ENCODE measurements around the gene HOXA9.

DNA sequence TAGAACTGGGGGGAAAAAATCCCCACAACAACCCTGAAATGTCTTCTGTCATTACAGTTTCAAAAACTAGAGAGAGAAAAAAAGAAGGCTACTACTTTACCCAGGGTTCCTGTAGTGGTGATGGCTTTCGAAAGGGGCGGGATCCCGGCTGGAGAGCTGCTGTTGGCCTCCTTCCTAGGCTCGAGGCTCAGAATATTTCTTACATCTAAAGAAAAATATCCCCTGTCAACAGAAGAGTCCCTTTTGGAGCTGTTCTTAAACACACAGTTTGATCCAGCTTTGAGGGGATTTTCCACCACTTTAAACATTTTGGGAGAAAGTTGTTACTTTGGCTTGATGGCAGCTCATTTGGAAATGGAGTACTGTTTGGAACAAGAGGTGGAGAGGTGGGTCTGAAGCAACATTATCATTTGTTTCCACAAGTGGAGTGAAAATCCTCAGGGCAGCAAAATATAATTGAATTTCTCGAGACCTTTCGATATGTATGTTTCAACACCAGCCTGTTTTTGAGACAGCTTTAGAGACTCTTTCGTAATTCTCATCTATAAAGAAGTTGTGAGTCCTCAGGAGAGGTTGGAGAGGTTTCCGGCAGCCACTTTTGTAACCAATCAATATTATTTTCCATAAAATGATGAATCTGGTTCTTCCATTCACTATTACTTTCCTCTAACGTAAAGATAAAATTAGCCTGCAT lies 29.5 kb upstream of the HOXA9 start:
- TF ChIP-seq, protein P1, sequence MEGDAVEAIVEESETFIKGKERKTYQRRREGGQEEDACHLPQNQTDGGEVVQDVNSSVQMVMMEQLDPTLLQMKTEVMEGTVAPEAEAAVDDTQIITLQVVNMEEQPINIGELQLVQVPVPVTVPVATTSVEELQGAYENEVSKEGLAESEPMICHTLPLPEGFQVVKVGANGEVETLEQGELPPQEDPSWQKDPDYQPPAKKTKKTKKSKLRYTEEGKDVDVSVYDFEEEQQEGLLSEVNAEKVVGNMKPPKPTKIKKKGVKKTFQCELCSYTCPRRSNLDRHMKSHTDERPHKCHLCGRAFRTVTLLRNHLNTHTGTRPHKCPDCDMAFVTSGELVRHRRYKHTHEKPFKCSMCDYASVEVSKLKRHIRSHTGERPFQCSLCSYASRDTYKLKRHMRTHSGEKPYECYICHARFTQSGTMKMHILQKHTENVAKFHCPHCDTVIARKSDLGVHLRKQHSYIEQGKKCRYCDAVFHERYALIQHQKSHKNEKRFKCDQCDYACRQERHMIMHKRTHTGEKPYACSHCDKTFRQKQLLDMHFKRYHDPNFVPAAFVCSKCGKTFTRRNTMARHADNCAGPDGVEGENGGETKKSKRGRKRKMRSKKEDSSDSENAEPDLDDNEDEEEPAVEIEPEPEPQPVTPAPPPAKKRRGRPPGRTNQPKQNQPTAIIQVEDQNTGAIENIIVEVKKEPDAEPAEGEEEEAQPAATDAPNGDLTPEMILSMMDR (IDR thresholded peaks at IDR 0.05; ENCODE audit: low read depth, low read length, missing input control): no peak
- no peak for TF ChIP-seq YY1 (IDR thresholded peaks at IDR 0.05)
- TF ChIP-seq, protein P2, sequence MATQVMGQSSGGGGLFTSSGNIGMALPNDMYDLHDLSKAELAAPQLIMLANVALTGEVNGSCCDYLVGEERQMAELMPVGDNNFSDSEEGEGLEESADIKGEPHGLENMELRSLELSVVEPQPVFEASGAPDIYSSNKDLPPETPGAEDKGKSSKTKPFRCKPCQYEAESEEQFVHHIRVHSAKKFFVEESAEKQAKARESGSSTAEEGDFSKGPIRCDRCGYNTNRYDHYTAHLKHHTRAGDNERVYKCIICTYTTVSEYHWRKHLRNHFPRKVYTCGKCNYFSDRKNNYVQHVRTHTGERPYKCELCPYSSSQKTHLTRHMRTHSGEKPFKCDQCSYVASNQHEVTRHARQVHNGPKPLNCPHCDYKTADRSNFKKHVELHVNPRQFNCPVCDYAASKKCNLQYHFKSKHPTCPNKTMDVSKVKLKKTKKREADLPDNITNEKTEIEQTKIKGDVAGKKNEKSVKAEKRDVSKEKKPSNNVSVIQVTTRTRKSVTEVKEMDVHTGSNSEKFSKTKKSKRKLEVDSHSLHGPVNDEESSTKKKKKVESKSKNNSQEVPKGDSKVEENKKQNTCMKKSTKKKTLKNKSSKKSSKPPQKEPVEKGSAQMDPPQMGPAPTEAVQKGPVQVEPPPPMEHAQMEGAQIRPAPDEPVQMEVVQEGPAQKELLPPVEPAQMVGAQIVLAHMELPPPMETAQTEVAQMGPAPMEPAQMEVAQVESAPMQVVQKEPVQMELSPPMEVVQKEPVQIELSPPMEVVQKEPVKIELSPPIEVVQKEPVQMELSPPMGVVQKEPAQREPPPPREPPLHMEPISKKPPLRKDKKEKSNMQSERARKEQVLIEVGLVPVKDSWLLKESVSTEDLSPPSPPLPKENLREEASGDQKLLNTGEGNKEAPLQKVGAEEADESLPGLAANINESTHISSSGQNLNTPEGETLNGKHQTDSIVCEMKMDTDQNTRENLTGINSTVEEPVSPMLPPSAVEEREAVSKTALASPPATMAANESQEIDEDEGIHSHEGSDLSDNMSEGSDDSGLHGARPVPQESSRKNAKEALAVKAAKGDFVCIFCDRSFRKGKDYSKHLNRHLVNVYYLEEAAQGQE (IDR thresholded peaks at IDR 0.05): no peak
- no peak for TF ChIP-seq EGR1 (IDR thresholded peaks at IDR 0.05; ENCODE audit: low read depth in 2 of 2)
- TF ChIP-seq, protein P3, sequence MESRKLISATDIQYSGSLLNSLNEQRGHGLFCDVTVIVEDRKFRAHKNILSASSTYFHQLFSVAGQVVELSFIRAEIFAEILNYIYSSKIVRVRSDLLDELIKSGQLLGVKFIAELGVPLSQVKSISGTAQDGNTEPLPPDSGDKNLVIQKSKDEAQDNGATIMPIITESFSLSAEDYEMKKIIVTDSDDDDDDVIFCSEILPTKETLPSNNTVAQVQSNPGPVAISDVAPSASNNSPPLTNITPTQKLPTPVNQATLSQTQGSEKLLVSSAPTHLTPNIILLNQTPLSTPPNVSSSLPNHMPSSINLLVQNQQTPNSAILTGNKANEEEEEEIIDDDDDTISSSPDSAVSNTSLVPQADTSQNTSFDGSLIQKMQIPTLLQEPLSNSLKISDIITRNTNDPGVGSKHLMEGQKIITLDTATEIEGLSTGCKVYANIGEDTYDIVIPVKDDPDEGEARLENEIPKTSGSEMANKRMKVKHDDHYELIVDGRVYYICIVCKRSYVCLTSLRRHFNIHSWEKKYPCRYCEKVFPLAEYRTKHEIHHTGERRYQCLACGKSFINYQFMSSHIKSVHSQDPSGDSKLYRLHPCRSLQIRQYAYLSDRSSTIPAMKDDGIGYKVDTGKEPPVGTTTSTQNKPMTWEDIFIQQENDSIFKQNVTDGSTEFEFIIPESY (IDR thresholded peaks at IDR 0.05): no peak
- TF ChIP-seq, protein P4, sequence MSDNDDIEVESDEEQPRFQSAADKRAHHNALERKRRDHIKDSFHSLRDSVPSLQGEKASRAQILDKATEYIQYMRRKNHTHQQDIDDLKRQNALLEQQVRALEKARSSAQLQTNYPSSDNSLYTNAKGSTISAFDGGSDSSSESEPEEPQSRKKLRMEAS (IDR thresholded peaks at IDR 0.05): no peak
- TF ChIP-seq GABPA (IDR thresholded peaks at IDR 0.05 in 1 of 2, conservative IDR thresholded peaks at IDR 0.05 in 1 of 2): no peak
- no peak for TF ChIP-seq RXRA (IDR thresholded peaks at IDR 0.05)
- no peak for TF ChIP-seq JUND (IDR thresholded peaks at IDR 0.05)
- no peak for TF ChIP-seq RAD21 (IDR thresholded peaks at IDR 0.05)
